Measurements from ENCODE around the gene TP53I3.

- no peak for TF ChIP-seq EZH2 (IDR thresholded peaks at IDR 0.05; ENCODE audit: low read length, missing control alignments)
- no peak for TF ChIP-seq CTCF (conservative IDR thresholded peaks at IDR 0.05 in 1 of 2, IDR thresholded peaks at IDR 0.05 in 1 of 2; ENCODE audit: low read depth in 1 of 2, low read length in 2 of 2)
Observed at GRCh38 chr2:24038786-24039499, 45.7 kb downstream of the TP53I3 start.

Data from fibroblast of lung (primary cell).